Ishikawa (cell line): ENCODE results near the gene MYL2.

ENCODE experiments used
- CEBPB ChIP-seq: IDR thresholded peaks from 2 replicates; pipeline ENCODE4 v1.6.1; 2012
- CREB1 ChIP-seq: IDR thresholded peaks from 2 replicates; pipeline ENCODE4 v1.6.1; 2012; ENCODE audit warnings: low read depth
- EGR1 ChIP-seq: IDR thresholded peaks from 2 replicates; pipeline ENCODE4 v1.6.1; 2012
- EP300 ChIP-seq: IDR thresholded peaks from 2 replicates; pipeline ENCODE4 v1.6.1; 2012; ENCODE audit warnings: borderline replicate concordance
- FOXM1 ChIP-seq: IDR thresholded peaks from 2 replicates; pipeline ENCODE4 v1.6.1; 2012; ENCODE audit warnings: low read depth, borderline replicate concordance
- MAX ChIP-seq: IDR thresholded peaks from 2 replicates; pipeline ENCODE4 v1.6.1; 2012
- NFIC ChIP-seq: IDR thresholded peaks from 2 replicates; pipeline ENCODE4 v1.6.1; 2012
- RAD21 ChIP-seq: IDR thresholded peaks from 2 replicates; pipeline ENCODE4 v1.6.1; 2012; ENCODE audit warnings: low read depth
- REST ChIP-seq: IDR thresholded peaks from 2 replicates; pipeline ENCODE4 v1.6.1; 2012; ENCODE audit warnings: low read depth, mild to moderate bottlenecking
- TAF1 ChIP-seq: IDR thresholded peaks from 2 replicates; pipeline ENCODE4 v1.6.1; 2012; ENCODE audit warnings: low read depth, mild to moderate bottlenecking
- TCF12 ChIP-seq: IDR thresholded peaks from 2 replicates; pipeline ENCODE4 v1.6.1; 2012; ENCODE audit warnings: low read depth
- TEAD4 ChIP-seq: IDR thresholded peaks from 2 replicates; pipeline ENCODE4 v1.6.1; 2012
- USF1 ChIP-seq: IDR thresholded peaks from 2 replicates; pipeline ENCODE4 v1.6.1; 2012
- YY1 ChIP-seq: IDR thresholded peaks from 2 replicates; pipeline ENCODE4 v1.6.1; 2012; ENCODE audit warnings: low read depth
- ZBTB7A ChIP-seq: IDR thresholded peaks from 2 replicates; pipeline ENCODE4 v1.6.1; 2012; ENCODE audit warnings: low read depth

The MYL2 gene

GRCh38 chr12:110919720-110920119 lies 659 bp downstream of the MYL2 start:
- TF ChIP-seq TAF1: no peak
- TF ChIP-seq MAX: no peak
- TF ChIP-seq EGR1: no peak
- TF ChIP-seq NFIC: no peak
- TF ChIP-seq TCF12: no peak
- no peak for TF ChIP-seq ZBTB7A
- TF ChIP-seq RAD21: no peak
- TF ChIP-seq USF1: no peak
- TF ChIP-seq TEAD4: no peak
- TF ChIP-seq YY1: no peak
- no peak for TF ChIP-seq EP300
- TF ChIP-seq CEBPB: no peak
- no peak for TF ChIP-seq REST
- TF ChIP-seq CREB1: no peak
- TF ChIP-seq FOXM1: no peak

- TF ChIP-seq FOXM1 (no peak), TEAD4 (no peak), REST (no peak), USF1 (no peak)
These were observed 2.4 kb downstream of the MYL2 start for GRCh38 chr12:110917961-110918360.

GRCh38 chr12:110917467-110917866 lies 2.9 kb downstream of the MYL2 start:
- TF ChIP-seq TEAD4 (peak; percentile 43; the same call in 1 of the 2 replicates), RAD21 (no peak)

- TF ChIP-seq REST (no peak), EP300 (no peak), CEBPB (no peak), NFIC (no peak), MAX (no peak), TCF12 (no peak)
These were observed 4.0 kb downstream of the MYL2 start for GRCh38 chr12:110916295-110916875.

GRCh38 chr12:110913119-110914056 lies 7.0 kb downstream of the MYL2 start:
- TF ChIP-seq TAF1 (no peak), REST (no peak), ZBTB7A (no peak), CEBPB (no peak), USF1 (no peak), CREB1 (no peak), MAX (no peak), RAD21 (no peak), TEAD4 (no peak), YY1 (no peak), EGR1 (no peak), FOXM1 (no peak), NFIC (no peak), EP300 (no peak), TCF12 (no peak)
